Stimulated activated CD8-positive, alpha-beta memory T cell treated with anti-CD3 and anti-CD28 coated beads, Interleukin-15, amount 100 ng/mL, for 1 hour (primary cell): Measurements from ENCODE around the gene CCDC34.
"Not testable (repeated sequence)": the region's sequence is repeated elsewhere in the genome, so short reads cannot be mapped to it uniquely, and the experiment has no call there.

Experiments used
- DNase-seq: peaks from one replicate; pipeline ENCODE4 v3.0.0-alpha.2; 2020; ENCODE audit warnings: low read depth

Gene CCDC34

DNA sequence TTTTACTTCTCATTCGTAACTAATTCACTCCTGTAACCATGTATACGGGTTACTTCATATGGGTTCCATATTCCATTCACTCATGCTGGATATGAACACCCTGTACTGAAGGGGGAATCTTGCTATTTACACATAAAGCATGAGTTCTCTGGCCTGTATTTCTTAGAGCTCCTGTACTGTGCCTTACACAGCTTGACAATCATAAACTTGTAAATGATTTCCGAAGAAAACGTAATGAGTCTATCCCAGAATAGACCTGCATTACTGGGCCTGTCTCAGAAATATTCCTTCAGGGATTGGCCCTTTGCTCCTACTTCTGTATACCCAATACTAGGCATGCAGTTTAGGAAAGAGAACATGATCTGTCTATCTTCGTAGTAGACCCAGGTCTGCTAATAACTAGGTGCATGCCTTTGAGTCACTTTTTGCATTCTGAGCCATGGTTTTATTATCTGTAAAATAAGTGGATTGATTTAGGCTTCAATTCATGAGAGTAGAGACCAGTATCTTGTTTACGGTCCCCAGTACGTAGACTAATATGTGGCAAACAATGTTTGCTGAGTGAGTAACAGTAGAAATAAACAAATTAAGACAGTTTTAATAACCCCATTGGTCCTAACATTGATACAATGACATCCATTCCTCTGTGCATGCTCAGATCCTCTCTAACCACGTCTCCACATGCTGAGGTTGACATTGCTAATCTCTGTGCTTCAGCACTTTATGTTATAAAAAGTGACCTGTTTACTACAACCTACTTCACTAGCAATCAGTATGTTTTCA, 1.2 kb downstream of the CCDC34 start:
- DNase-seq: no peak

DNA sequence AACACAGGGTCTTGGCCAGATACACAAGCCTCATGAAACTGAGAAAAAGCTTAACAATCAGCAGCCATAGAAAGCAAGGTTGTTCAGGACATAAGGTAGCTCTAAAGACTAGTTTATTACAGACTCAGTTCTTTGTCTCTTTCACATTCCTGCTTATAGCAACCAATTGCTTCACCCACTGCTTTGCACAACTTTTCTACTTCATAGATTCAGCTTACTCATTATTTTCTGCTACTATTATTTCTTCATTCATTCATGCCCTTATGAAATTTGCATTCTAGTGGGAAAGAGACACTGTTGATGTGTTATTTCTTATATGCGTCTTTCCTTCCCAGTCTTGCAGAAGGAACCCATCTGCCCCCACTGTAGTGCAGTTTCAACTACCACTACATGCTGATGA, 4.7 kb downstream of the CCDC34 start:
- no peak for DNase-seq

DNA sequence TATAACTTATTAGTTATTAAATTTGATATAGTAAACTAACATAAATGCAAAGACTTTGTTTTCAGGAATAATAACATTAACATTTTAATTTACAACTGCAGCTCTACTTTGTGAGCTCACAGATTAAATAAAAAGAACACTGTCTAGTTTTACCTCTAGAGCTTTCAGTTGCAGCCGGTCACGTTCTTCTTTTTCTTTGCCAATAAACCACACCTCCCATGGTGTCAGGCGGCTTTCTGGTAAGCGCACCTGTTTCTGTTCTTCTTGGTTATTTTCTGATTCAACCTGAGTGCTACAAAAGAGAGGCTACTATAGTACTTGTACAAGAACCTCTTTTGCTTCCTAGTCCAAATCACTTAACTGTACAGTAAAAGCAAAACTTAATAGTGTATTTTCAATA, 5.8 kb downstream of the CCDC34 start:
- DNase-seq: no peak

DNA sequence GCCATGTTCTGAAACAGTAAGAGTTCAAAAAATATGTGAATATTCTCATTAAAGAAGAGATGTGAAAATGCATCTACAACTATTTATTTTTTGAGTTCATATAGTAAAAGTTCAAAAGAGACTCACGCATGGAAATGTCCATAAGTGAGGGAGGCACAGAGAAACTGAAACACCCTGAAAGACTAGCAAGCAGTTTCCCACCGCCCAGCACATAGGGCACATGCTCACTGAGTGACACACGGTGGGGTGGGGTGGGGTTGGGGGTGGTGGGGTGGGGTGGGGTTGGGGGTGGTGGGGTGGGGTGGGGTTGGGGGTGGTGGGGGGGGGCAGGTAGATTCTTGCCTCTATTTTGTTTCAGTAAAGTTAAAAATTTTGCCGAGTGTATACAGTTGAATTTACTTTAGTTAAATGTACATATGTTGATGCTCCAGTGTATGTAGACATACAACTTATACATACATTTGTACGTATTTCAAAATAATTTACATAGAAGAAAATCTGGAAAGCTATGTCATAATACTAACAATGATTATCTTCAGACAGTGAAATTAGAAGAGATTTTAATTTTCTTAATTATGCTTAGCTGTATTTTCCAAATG, 6.3 kb downstream of the CCDC34 start:
- no peak for DNase-seq

DNA sequence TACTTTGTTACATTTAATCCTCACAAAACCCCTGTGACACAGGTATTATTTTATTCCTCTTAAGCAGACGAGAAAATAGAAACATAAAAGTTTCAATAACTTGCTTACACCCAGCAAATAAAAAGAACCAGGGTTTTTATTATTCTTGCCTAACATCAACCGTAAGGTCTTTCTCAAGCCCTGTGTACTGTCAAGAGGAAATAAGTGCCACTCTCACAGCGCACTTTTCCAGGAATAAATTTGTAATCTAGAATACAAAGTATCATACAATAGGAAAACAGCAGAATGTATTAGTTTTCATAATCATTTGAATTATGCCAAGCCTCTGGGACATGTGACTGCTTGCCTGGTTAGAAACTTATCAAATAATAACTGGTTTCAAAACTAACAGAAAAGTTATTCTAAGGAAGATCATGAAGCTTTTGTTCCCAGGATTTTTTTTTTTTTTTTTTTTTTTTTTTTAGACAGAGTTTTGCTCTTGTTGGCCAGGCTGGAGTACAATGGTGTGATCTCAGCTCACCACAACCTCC, 7.4 kb downstream of the CCDC34 start:
- no peak for DNase-seq

DNA sequence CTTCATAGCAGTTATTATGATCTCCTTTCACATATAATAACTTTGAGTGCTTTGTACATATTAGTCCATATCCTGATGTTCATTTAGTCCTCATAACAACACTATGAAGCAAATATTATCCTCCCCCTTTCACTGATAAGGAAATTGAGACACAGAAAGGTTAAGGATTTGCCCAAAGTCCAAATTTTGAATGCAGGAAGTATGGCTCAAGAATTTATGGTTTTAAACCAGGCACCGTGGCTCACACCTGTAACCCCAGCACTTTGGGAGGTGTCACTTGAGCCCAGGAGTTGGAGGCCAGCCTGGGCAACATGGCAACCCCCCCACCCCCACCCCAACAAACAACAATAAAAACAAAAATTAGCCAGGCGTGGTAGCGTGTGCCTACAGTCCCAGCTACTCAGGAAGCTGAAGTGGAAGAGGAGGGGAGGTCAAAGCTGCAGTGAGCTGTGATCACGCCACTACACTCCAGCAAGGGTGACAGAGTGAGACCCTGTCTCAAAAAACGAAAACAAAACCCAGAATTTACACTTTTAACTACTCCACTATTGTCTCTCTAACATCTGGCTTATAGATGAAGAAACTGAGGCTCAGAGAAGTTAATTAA, 8.6 kb downstream of the CCDC34 start:
- no peak for DNase-seq

DNA sequence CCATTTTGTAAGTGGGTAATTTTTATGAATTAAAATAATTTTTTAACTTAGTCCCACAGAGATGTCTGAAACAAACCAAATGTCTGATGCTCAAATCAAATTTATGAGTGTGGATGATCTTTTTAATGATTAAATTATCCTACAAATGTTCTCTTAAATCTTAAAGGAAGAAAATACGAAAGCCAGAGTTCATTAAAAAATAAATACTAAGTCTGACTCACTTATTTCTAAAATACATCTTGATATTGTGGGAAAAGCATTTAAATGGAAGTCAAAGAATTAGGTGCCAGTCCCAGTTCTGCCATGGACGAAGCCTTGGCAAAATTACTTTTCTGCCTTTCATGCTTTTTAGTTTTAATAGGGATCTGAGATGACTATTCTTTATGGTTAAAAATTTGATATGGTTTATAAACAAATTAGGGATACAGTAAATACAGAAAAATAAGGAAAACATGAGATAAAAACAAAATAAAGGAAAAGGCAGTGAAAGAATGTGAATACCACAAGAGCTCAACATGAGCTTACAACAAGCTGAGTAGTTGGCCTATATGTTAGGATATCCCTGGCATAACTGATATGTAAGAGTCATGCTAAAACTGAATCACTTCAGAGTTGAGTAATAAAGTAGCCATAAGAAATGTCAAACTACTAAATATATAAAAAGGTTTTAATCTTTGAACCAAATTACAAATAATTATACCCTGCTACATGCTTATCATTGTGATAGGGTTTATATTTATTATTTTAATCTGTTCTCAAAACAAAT, 9.2 kb downstream of the CCDC34 start:
- no peak for DNase-seq

DNA sequence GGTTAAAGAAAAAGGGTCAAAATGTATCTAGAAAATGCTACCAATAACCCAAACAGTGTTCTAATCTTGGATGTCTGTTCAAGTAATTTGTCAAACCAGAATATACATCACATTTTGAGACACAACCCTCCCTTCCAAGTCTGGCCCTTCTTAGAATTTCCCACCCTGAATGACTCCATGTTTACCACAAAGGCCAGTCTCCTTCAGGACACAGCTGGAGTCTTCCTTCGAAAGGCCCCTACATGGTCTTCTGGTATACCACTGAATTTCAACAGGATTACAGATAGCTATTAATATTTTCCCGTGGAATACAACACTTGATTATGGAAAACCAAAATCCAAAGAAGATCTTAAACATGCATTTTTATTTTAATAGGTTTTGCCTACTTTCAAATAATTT, 10.2 kb downstream of the CCDC34 start:
- DNase-seq: no peak

DNA sequence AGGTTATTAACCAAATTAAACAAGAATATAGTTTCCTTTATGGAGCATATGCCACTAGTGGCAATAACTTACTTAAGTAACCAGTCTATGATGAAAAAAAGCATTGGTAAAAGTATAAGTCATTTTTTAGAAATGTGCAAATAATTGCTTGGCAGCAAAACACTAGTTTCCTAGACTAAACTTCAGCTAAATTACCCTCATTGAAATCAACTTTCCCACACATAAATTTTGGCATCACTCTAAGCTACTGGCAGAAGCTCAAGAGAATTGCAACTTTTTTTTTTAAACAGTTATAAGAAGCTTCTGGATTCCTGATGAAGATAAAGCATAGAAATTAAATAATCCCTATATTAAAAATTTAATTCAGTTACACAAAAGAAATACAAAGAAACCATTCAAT, 12.5 kb downstream of the CCDC34 start:
- DNase-seq: no peak

DNA sequence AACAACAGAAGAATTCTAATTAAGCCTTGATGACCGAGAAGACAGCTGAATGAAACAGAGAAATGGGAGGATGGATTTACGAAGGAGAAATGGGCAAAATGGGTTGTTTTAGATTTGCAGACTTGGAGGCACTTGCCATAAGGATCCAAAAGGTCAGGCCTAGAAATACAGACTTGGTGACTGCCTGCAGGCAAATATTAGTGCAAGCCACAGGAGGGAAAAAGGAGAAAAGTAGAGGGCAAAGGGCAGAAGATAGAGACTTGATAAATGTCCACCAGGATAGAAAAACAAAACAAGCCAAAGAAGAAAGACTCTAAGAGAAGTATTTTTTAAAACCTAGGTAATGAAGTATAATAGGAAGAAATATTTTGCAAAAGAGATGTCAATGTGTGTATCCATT, 13.1 kb downstream of the CCDC34 start:
- no peak for DNase-seq

DNA sequence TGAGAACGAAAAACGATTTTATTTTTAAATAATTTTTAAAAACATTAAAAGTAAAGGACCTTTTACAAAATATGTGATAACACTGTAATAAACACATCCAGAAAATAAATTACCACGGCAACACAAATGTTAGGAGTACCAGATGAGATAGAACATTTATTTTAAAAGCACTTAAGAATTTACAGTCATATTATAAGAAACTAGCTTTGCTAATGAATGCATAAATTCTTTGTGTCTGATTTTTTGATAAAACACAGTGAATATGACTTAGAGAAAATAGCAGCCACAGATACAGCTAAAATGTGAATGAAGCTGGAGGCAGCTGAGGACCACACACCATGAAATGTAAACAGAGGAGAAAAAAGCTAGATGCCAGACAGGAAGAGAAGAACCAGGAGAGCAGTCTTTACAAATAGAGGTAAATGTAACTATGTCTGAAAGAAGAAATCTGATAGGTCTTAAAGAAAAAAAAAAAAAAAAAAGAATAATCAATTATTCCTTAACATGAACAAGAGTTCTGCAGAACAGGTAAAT, 14.6 kb downstream of the CCDC34 start:
- no peak for DNase-seq

DNA sequence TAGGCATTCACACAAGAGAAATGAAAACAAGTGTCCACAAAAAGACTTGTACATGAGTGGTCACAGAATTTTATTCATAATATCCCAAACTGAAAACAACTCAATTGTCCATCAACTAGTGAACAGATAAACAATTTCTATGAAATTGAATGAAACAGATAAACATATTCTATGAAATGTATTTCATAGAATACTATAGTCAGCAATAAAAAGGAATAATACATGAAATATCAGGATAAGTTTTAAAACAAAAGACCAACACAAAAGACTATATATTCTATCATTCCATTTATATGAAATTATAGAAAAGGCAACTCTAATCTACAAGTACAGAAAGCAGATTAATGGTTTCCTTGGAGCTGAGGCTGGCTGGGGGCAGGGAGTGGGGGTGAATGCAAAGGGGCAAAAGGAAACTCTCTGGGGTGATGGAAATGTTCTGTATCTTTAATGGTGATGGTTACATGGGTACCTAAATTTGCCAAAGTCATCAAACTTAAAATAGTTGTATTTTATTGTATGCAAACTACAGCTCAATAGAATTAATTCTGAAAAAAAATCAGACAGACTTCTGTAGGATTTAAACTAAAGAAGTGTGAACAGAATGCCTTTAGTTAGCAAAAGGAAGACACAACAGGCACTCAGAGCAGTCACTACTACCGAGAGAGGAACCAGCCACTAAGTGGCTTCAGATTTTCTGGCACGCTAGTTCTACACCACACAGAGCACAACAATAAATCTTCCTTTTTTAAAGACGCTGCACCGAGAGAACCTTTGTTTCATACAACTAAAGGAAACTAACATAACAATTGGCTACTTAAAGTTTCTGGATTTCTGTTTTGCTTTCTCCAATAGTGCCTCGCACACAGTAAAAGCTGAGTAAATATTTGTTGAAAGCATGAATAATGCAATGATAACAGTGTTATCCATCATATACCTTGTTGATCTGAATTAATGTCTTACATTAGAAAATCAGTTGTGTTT, 15.4 kb downstream of the CCDC34 start:
- no peak for DNase-seq

DNA sequence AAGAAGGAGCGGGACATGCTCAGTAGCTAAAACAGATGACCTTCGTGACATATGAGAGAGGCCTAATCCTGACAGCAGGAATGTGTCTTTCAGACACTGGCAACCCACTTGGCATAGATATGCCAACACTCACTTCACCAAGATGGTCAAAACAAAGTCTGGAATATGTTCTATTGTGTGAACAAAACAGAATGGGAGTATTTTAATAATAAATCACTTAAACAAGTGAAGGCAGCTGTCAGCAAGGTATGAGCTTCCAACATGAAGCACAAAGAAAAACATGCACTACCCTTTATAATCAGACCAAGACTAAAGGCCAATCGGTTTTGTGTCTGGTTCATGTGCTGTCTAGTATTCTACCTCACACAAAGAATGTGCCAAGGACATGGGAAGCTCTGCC, 23.1 kb downstream of the CCDC34 start:
- no peak for DNase-seq

DNA sequence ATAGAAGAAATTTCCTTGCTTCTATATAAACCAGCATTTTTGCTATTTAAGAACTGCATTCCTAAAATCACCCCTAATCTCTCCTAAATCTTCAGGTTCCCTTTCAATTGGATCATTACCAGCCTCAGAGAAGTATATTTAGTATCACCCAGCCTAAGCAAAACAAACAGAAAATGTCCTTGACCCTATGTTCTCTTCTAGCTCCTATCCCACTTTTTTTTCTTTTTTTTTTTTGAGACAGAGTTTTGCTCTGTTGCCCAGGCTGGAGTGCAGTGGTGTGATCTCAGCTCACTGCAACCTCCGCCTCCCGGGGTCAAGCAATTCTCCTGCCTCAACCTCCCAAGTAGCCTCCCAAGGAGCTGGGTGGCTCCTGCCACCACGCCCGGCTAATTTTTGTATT, 28.3 kb downstream of the CCDC34 start:
- not testable (repeated sequence) for DNase-seq

DNA sequence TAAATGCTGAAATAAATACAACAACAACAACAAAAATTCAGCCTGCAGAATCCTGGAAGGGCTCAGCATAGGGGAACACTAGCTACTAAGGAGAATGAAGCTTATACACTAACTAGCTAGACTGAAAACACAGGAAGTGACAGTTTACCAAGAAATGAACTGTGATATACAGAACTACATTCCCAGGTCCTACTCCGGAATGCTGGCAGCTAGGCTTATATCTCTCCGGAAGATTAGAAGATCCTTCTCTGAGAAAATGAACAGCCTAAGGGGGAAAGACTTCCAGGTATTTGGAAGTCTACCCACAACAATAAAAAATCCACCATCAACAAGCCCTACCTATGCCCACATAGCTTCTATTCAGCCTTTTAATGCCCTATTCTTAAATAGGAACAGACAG, 31.0 kb downstream of the CCDC34 start:
- DNase-seq: no peak

DNA sequence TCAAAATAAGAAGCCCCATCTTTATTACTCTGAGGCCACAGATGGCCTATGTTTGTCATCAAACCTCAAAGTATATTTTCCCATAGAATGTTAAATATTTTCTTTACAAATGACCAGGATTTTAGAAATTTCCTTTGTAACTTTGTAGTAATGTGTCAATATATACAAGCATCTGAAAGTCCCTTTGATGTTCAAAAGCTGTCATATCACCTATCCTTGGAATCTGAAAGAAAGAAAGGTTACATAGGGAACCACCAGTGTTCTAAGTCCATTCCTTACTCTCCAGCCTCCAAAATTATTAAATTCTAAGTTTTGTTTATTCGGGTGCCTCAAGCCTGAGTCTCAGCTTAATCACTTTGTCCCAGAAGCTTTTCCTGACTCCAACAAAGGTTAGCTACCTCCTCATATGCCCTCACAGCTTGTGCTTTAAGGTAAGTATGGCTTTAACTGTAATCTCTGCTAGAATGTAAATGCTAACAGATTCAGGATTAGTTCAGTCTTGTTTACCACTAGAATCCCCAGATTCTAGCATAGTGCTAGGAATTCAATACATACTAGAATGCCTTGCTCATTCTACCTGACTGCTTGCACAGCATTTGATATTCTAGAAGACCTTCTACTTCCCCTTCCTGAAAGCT, 32.3 kb downstream of the CCDC34 start:
- DNase-seq: no peak

DNA sequence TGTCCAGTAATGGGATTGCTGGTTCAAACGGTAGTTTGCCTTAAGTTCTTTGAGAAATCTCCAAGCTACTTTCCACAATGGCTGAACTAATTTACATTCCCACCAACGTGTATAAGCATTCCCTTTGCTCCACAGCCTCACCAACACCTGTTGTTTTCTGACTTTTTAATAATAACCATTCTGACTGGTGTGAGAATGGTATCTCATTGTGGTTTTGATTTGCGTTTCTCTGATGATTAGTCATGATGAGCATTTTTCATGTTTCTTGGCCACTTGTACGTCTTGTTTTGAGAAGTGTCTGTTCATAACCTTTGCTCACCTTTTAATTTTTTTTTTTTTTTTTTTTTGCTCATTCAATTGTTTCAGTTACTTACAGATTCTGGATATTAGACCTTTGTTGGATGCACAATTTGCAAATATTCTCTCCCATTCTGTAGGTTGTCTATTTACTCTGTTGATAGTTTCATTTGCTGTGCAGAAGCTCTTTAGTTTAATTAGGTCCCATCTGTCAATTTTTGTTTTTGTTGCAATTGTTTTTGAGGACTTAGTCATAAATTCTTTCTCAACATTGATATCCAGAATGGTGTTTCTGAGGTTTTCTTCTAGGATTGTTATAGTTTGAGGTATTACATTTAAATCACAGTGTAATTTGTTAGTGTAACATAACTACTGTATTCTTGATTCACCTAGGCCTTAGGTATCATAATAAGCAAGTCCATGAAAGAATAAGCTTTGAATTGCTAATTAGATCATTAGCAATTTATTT, 33.0 kb downstream of the CCDC34 start:
- no peak for DNase-seq

DNA sequence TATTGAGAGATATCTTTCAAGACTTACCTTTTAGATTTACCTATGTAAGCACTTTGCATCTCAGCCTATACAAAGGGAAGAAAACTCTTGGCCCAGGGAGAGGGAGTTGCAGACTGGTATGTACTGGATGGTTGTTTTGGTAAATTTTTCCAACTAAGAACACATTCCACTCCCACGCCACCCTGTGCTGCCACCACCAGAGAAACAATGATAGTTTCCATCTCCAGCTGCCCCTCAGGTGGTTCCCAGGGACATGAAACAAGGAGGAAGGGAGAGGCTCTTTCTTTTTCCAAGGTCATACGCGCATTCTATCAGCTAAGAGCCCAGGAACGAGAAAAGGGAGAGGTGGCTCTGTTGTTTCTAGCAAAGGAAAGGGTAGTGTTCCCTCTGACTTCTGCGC, 34.4 kb downstream of the CCDC34 start:
- DNase-seq: no peak

DNA sequence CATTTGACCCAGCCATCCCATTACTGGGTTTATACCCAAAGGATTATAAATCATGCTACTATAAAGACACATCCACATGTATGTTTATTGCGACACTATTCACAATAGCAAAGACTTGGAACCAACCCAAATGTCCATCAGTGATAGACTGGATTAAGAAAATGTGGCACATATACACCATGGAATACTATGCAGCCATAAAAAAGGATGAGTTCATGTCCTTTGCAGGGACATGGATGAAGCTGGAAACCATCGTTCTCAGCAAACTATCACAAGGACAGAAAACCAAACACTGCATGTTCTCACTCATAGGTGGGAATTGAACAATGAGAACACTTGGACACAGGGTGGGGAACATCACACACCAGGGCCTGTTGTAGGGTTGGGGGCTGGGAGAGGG, 36.0 kb downstream of the CCDC34 start:
- not testable (repeated sequence) for DNase-seq

DNA sequence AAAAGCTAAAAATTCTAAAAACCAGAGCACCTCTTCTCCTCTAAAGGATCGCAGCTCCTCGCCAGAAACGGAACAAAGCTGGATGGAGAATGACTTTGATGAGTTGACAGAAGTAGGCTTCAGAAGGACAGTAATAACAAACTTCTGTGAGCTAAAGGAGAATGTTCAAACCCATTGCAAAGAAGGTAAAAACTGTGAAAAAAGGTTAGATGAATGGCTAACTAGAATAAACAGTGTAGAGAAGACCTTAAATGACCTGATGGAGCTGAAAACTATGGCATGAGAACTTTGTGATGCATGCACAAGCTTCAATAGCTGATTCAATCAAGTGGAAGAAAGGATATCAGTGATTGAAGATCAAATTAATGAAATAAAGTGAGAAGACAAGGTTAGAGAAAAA, 40.8 kb downstream of the CCDC34 start:
- DNase-seq: not testable (repeated sequence)
